Measurements from ENCODE around the gene ROBO4. TPM values are rescaled to one million over a fixed set of nuclear protein-coding genes. Genes with fewer than 3 reads are reported as not detected.

Gene ROBO4
- total and polyA plus RNA-seq, 3 experiments from 2014 or later: not detected

GRCh38 chr11:124941703-124942102 is 44.0 kb upstream of the ROBO4 start:
- no peaks in the 10 kb centered on the region for H3K27me3 ChIP-seq (ENCODE audit: insufficient read depth, low read length, poor library complexity, severe bottlenecking)
- no peak for DNase-seq
- CTCF ChIA-PET: interaction anchor here (0.7 kb wide), 1 partner anchor 200 kb away, joined by 3 read pairs; no protein-coding TSS in a partner anchor
- no peaks in the 10 kb centered on the region for H3K9me3 ChIP-seq (ENCODE audit: low read length)
- Mint-ChIP-seq H3K9me3 (no peaks in the 10 kb centered on the region), H3K4me3 (no peak overlapping the region), H3K36me3 (peaks cover 0 to 4% (median 0%) of the 10 kb centered on the region in 3 donors), H3K27ac (no peak overlapping the region), H3K27me3 (peaks cover 5 to 17% of the 10 kb centered on the region in 2 donors), H3K4me1 (peaks cover 7 to 12% (median 10%) of the 10 kb centered on the region in 3 donors)
- peaks cover 15% of the 10 kb centered on the region for H3K4me1 ChIP-seq (ENCODE audit: insufficient read depth, low read length)
- POLR2A ChIA-PET: no interaction called here
- no peak overlapping the region for H3K27ac ChIP-seq (ENCODE audit: low read depth, low read length)
- H3K4me3 ChIP-seq (ENCODE audit: low read length): no peak overlapping the region
- H3K36me3 ChIP-seq (ENCODE audit: insufficient read depth, low read length): no peaks in the 10 kb centered on the region

DNA sequence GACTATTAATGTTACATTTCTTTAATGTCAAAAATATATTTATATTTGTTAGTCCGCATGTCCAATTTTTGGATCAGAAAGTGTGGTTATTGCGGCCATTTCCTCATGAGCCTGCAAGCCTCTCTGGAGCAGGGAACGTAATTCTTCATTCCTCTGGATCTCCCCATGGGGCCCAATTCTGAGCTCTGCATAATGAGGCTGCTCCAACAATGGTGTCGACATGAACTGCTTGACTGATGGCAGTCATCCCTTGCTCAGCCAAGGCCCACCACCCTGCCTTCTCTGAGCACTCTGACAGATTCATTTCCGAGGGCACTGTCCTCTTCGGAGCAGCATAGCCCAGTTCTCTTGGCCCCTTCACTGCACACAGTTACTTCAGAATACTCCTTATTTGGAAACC is 41.3 kb upstream of the ROBO4 start:
- Mint-ChIP-seq H3K4me1 (peaks cover 6 to 9% (median 8%) of the 10 kb centered on the region in 3 donors), H3K4me3 (no peak overlapping the region), H3K27ac (no peak overlapping the region), H3K9me3 (no peaks in the 10 kb centered on the region), H3K36me3 (no peaks in the 10 kb centered on the region), H3K27me3 (peaks cover 7 to 28% of the 10 kb centered on the region in 2 donors)
- H3K36me3 ChIP-seq (ENCODE audit: insufficient read depth, low read length): no peaks in the 10 kb centered on the region
- no peak for DNase-seq
- H3K4me3 ChIP-seq (ENCODE audit: low read length): no peak overlapping the region
- H3K9me3 ChIP-seq (ENCODE audit: low read length): no peaks in the 10 kb centered on the region
- no peaks in the 10 kb centered on the region for H3K27me3 ChIP-seq (ENCODE audit: insufficient read depth, low read length, poor library complexity, severe bottlenecking)
- ChIA-PET POLR2A (no interaction called here), CTCF (no interaction called here)
- no peak overlapping the region for H3K27ac ChIP-seq (ENCODE audit: low read depth, low read length)
- peaks cover 14% of the 10 kb centered on the region for H3K4me1 ChIP-seq (ENCODE audit: insufficient read depth, low read length)

GRCh38 chr11:124938206-124938765 is 40.6 kb upstream of the ROBO4 start:
- Histone ChIP-seq H3K4me3 (ENCODE audit: low read length) (no peak overlapping the region), H3K9me3 (ENCODE audit: low read length) (no peaks in the 10 kb centered on the region), H3K27me3 (ENCODE audit: insufficient read depth, low read length, poor library complexity, severe bottlenecking) (no peaks in the 10 kb centered on the region), H3K27ac (ENCODE audit: low read depth, low read length) (no peak overlapping the region), H3K4me1 (ENCODE audit: insufficient read depth, low read length) (peaks cover 8% of the 10 kb centered on the region), H3K36me3 (ENCODE audit: insufficient read depth, low read length) (no peaks in the 10 kb centered on the region)
- H3K4me3 Mint-ChIP-seq: no peak overlapping the region
- H3K4me1 Mint-ChIP-seq: peaks cover 0 to 2% (median 2%) of the 10 kb centered on the region in 3 donors
- ChIA-PET POLR2A (no interaction called here), CTCF (interaction anchor here (1.2 kb wide), 1 partner anchor 16 kb away, joined by 3 read pairs; the partner anchor contains the start of gene CCDC15)
- H3K27me3 Mint-ChIP-seq: peaks cover 7 to 28% of the 10 kb centered on the region in 2 donors
- no peaks in the 10 kb centered on the region for H3K36me3 Mint-ChIP-seq
- peak overlapping the region in 2 of 8 donors; percentile 9 to 75 for H3K27ac Mint-ChIP-seq
- H3K9me3 Mint-ChIP-seq: no peaks in the 10 kb centered on the region
- DNase-seq: no peak

- Mint-ChIP-seq H3K4me3 (no peak overlapping the region), H3K36me3 (no peaks in the 10 kb centered on the region), H3K9me3 (no peaks in the 10 kb centered on the region), H3K27me3 (peaks cover 7 to 28% of the 10 kb centered on the region in 2 donors), H3K27ac (peak overlapping the region in 1 of 8 donors; percentile 38), H3K4me1 (no peaks in the 10 kb centered on the region)
- ChIA-PET CTCF (interaction anchor here (0.9 to 1.2 kb wide), 2 partner anchors 17 to 409 kb away, joined by 3 read pairs; partner anchors contain the start of gene CCDC15), POLR2A (no interaction called here)
- Histone ChIP-seq H3K27me3 (ENCODE audit: insufficient read depth, low read length, poor library complexity, severe bottlenecking) (no peaks in the 10 kb centered on the region), H3K36me3 (ENCODE audit: insufficient read depth, low read length) (no peaks in the 10 kb centered on the region), H3K9me3 (ENCODE audit: low read length) (no peaks in the 10 kb centered on the region), H3K4me1 (ENCODE audit: insufficient read depth, low read length) (no peaks in the 10 kb centered on the region), H3K4me3 (ENCODE audit: low read length) (no peak overlapping the region), H3K27ac (ENCODE audit: low read depth, low read length) (no peak overlapping the region)
- DNase-seq: no peak
These were observed 39.8 kb upstream of the ROBO4 start for GRCh38 chr11:124937336-124937935.

DNA sequence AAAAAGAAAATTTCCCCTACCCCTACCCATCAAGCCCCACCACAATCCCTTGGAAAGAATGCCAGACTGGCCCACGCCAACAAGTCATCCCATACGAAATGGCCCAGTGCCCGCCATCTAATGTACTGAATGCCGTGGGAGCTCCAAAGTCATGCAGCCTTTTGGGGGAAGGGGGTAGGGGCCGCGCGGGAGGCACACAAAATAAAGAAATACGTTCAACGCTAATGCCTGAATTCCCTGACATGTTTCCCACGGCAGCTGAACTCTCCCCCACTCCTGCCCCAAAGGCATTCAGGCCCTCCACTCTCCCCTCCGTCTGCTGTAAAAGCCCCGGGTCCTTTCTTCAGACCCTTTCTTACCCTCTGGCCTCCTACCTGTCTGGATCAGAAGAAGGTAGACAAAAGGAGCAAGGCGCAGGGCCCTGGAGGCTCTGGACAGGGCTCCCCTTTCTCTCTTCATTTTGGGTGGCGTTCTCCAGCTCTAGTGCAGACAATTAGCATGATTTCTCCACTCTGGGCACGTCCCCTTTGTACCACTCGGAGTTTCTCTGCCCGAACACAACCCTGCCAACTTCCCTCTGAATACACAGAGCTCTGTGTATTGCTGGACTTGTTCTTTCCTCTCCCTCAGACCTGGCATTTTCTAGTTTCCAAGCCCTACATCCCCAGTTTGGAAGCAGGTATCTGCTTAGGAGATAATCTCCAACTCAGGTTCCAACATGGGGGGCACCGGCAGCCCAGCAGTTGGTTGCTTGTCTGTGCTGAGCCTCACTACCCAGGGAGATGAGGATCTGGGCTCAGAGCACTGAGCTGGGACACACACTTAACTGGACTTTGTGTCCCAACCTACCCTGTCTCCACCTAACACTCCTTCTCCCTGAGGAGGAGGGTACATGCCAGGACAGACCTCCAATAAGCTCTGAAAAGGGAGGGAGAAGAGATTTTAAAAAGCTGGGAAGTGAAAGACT is 38.2 kb upstream of the ROBO4 start, which contains the start of gene HEPACAM:
Gene HEPACAM (minus strand): TSS at position 500 of the 967 bp plus-strand sequence. CDS start 41 bp downstream, at position 459.
- Mint-ChIP-seq H3K27ac (peak within 1 kb of the TSS in 1 of 8 donors; percentile 77), H3K4me1 (peaks cover 0 to 2% (median 0%) of the 10 kb centered on the region in 3 donors), H3K4me3 (no peak within 1 kb of the TSS), H3K27me3 (peaks cover 7 to 28% of the 10 kb centered on the region in 2 donors), H3K36me3 (no peaks in the 10 kb centered on the region), H3K9me3 (no peaks in the 10 kb centered on the region)
- DNase-seq: no peak
- Histone ChIP-seq H3K27me3 (ENCODE audit: insufficient read depth, low read length, poor library complexity, severe bottlenecking) (no peaks in the 10 kb centered on the region), H3K9me3 (ENCODE audit: low read length) (no peaks in the 10 kb centered on the region), H3K4me3 (ENCODE audit: low read length) (no peak within 1 kb of the TSS), H3K4me1 (ENCODE audit: insufficient read depth, low read length) (no peaks in the 10 kb centered on the region), H3K36me3 (ENCODE audit: insufficient read depth, low read length) (no peaks in the 10 kb centered on the region), H3K27ac (ENCODE audit: low read depth, low read length) (no peak within 1 kb of the TSS)
- ChIA-PET POLR2A (no interaction called here), CTCF (interaction anchor here (0.5 to 1.5 kb wide), 3 partner anchors 15 to 61 kb away, joined by 3 to 6 read pairs (median 3); no protein-coding TSS in a partner anchor)

DNA sequence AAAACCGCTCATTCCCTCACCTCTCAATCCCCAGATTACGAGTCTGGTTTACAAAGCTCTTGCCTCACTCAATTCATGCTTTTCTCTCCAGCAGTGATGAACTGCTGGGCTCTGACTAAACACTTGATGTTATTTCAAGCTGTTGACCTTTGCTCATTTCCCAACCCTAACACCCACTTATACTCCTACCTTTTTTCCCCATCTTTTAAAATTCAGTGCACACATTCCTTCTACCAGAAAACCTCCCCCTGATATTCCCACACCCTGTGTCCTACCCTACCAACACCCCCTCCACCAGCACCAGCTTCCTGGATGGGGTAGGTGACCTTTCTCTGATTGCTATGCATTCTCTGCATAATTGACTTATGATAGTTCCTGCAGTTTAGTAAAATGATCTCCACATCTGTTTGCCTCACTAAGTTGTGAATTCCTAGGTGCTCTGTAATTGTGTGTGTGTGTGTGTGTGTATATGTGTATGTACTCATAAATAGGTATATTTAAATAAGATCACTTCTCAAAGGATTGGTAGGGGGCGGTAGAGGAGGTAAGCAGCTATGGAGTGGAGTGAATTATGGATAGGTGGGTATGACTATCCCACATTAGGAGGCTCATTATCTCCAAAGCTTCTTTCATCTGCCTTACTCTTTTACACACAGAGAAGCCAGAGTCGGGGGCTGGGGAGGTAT is 37.3 kb upstream of the ROBO4 start:
- CTCF ChIA-PET: interaction anchor here (1.2 to 1.5 kb wide), 2 partner anchors 15 to 59 kb away, joined by 3 to 6 read pairs; no protein-coding TSS in a partner anchor
- H3K27me3 Mint-ChIP-seq: peaks cover 7 to 26% of the 10 kb centered on the region in 2 donors
- no peak overlapping the region for H3K4me3 ChIP-seq (ENCODE audit: low read length)
- H3K4me1 Mint-ChIP-seq: peaks cover 0 to 9% (median 4%) of the 10 kb centered on the region in 3 donors
- no peaks in the 10 kb centered on the region for H3K9me3 ChIP-seq (ENCODE audit: low read length)
- no peaks in the 10 kb centered on the region for H3K4me1 ChIP-seq (ENCODE audit: insufficient read depth, low read length)
- H3K27ac Mint-ChIP-seq: no peak overlapping the region
- H3K9me3 Mint-ChIP-seq: no peaks in the 10 kb centered on the region
- H3K4me3 Mint-ChIP-seq: no peak overlapping the region
- H3K27me3 ChIP-seq (ENCODE audit: insufficient read depth, low read length, poor library complexity, severe bottlenecking): no peaks in the 10 kb centered on the region
- POLR2A ChIA-PET: no interaction called here
- no peak overlapping the region for H3K27ac ChIP-seq (ENCODE audit: low read depth, low read length)
- H3K36me3 ChIP-seq (ENCODE audit: insufficient read depth, low read length): no peaks in the 10 kb centered on the region
- H3K36me3 Mint-ChIP-seq: no peaks in the 10 kb centered on the region
- no peak for DNase-seq

- no peak for DNase-seq
- peak overlapping the region in 1 of 8 donors; percentile 24 for H3K27ac Mint-ChIP-seq
- H3K27me3 Mint-ChIP-seq: peaks cover 0 to 5% of the 10 kb centered on the region in 2 donors
These were observed 33.1 kb upstream of the ROBO4 start for GRCh38 chr11:124930799-124931198.

More at GRCh38 chr11:124930799-124931198, 33.1 kb upstream of the ROBO4 start:
- Histone ChIP-seq H3K4me3 (ENCODE audit: low read length) (no peak overlapping the region), H3K36me3 (ENCODE audit: insufficient read depth, low read length) (no peaks in the 10 kb centered on the region), H3K9me3 (ENCODE audit: low read length) (no peaks in the 10 kb centered on the region), H3K4me1 (ENCODE audit: insufficient read depth, low read length) (no peaks in the 10 kb centered on the region), H3K27me3 (ENCODE audit: insufficient read depth, low read length, poor library complexity, severe bottlenecking) (no peaks in the 10 kb centered on the region), H3K27ac (ENCODE audit: low read depth, low read length) (no peak overlapping the region)
- H3K9me3 Mint-ChIP-seq: no peaks in the 10 kb centered on the region
- H3K4me3 Mint-ChIP-seq: no peak overlapping the region
- peaks cover 0 to 9% (median 4%) of the 10 kb centered on the region in 3 donors for H3K4me1 Mint-ChIP-seq
- CTCF ChIA-PET: interaction anchor here (1.4 kb wide), 1 partner anchor 19 kb away, joined by 4 read pairs; no protein-coding TSS in a partner anchor
- POLR2A ChIA-PET: no interaction called here
- H3K36me3 Mint-ChIP-seq: no peaks in the 10 kb centered on the region
